ENCODE measurements around the gene AKAP6.

GRCh38 chr14:32601069-32601468, 272.0 kb downstream of the AKAP6 start:
- TF ChIP-seq CTCF (IDR thresholded peaks at IDR 0.05; ENCODE audit: low read depth, low read length, poor library complexity, severe bottlenecking) (no peak), EZH2phosphoT487 (IDR thresholded peaks at IDR 0.05; ENCODE audit: borderline replicate concordance, low read length) (no peak)
